CD4-positive, alpha-beta T cell treated with Interleukin-1 beta for 1 hour (primary cell): Measurements from ENCODE around the gene PIK3R4.

Source experiments
- DNase-seq, 2 donors: peaks; one replicate each; pipeline ENCODE4 v3.0.0-alpha.2; 2020 to 2022

Gene PIK3R4

DNA sequence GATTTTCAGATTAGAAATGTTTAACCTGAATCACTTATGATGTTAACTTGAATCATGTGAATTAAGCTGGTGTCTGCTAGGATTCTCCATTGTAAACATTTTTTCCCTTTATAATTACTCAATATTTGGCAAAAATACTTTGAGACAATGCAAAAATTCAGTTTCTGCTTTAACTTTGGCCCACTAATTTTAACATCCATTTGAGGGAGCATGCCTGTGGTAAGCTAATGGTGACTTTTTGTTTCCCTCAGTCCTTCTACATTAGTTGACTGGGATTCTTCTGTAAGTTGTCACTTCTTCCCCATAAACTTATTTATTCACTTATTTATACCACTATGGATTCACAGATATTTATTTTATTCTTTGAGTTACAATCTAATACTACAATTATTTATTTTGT lies 59.3 kb downstream of the PIK3R4 start:
- DNase-seq, result no peak

DNA sequence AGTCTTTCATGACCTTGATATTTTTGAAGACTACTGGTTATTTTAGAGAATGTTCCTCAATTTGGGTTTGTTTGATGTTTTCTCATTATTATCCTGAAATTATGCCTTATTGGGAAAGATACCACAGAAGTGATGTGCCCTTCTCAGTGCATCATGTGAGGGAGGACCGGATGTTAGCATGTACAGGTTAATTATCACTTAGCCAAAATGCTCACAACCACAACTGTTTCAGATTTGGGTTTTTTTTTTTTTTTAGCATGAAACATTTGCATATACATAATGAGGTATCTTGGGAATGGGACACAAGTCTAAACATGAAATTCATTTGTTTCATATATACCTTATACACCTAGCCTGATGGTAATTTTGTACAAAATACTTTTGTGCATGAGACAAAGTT lies 59.8 kb downstream of the PIK3R4 start:
- no peak for DNase-seq

DNA sequence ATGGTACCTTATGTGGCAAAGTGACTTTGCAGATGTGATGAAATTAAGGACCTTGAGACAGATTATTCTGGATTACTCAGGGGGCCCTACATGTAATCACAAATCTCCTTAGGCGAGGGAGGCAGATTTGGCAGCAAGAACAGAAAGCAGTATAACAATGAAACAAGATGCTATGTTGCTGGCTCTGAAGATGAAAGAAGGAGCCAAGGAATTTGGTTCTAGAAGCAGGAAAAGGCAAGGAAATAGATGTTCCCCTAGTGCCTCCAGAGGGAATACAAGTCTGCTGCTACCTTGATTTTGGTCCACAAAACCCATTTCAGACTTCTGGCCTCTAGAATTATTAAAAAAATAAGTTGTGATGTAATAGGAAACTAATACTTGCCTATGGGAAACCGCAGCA lies 64.5 kb downstream of the PIK3R4 start:
- DNase-seq, result no peak

DNA sequence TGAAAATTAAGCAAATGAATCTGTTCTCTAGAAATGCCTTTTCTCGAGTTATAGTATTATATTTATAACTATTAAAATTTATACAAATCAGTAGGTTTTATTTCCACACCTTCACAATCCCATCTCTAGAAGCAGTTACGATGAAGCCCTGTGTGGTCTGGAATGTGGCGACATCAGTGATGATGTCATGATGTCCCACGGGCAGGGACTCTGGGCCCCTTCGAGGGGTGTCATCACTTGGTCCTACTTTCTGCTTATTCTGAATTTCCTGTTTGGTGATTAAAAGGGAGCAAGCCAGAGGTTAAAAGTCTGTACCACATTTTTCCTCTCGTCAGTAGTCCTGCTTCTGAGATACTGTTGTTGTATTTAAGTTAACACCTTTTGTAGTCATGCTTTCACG lies 67.4 kb downstream of the PIK3R4 start:
- DNase-seq, result no peak

DNA sequence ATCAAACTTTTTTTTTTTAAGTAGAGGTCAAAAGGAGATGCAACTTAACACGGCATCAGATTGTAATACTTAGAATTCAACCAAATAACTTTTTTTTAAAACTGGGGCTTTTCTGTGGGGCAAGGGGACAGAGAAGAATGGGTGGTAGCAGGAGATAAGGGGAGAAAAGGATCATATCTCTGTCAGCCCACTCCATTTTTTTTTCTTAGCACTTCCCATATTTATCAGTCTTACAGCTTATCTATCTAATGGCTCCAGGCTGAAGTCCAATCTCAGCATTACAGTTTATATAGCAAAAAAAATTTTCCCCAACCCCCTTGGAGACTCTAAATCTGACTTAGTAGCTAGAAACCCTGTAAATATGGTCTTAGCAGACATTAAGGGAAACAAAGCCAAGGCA lies 69.3 kb downstream of the PIK3R4 start:
- no peak for DNase-seq

DNA sequence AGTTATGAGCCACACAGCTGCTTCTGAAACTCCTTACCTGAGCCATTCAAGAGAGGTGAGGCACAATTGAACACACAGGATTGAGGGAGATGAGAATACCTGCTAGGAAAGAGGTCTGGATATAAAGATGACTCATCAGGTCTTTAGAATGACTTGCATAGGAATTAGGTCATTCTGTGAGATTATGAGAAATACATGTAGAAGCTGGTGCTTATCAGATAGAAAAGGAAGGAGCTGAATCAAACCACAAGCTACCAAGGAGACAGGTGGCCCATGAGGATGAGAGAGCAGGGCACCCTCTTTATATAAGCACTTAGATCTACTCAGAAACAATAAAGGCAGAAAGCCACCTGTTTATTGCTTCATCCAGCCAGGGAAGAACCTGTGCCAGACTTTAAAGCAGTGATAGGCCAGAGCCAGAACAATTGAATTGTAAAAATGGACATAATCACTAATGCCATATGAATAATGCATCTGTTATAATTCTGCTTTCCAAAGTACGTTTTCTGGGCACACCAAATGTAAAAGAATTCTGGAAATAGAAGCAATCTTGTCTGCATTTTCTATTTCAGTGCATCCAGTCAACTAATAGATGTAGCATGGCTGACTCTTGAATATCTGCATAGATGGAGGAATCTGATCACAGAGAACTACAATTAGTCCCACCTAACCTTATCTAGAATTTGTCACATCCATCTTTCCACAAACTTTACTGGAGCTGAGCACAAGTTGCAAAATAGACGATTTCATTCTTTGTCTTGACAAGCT lies 74.9 kb downstream of the PIK3R4 start:
- no peak for DNase-seq

DNA sequence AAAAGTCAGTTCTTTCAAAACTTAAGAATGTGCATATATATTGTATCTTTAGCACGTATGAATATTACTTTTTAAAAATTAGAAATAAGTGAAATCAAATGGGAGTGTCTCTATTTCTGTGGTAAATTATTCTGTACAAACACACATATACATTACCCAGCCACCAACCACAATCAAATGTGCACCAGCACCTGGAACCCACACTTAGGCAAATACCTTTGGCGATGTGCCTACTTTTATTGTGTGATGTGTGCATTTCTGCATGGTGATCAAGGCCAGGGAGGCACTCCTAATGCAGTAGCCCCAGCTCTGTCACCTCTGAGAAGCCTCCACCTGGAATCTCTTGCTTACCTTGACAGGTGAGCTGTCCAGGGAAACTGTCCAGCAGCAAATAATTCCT lies 76.9 kb downstream of the PIK3R4 start:
- DNase-seq, result no peak

DNA sequence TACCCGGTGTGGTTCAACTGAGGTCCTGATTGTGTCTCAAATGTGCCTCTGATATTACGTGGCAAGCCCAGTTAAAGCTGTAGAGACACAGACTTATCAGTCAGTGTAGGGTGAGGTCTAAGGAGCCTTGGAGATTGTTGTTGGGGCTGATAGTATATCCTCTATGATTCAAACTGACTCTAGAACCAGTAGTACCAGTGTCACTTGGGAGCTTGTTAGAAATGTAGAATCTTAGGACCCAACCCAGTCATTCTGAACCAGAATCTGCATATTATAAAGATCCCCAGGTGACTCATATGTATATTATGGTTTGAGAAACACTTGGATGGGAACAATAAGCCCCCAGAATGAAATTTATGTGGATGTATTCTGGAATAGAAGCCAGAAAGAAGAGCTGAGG lies 83.5 kb downstream of the PIK3R4 start:
- DNase-seq, result no peak

DNA sequence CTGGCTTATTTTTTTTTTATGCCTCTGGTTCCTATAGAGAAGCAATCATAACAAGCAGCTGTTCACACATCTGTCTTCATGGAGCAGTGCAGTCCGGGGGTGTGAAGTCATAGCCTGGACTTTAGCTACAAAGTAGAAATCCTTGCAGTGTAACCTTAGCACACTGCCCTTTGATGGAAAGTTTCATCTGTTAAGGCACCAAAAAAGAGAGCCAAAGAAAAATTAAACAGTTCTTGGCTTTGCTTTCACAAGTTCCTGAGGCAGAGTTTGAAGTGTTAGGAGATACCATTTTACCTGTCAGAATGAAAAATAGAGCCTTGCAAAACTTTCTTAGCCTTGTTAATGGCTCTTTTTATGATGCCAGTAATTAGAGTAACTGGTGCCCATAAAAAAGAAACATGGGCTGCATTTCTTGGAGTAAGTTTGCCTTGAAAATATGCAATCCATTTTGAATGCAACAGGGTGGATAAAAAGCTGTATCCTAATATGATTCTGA lies 84.1 kb downstream of the PIK3R4 start:
- DNase-seq, result no peak

DNA sequence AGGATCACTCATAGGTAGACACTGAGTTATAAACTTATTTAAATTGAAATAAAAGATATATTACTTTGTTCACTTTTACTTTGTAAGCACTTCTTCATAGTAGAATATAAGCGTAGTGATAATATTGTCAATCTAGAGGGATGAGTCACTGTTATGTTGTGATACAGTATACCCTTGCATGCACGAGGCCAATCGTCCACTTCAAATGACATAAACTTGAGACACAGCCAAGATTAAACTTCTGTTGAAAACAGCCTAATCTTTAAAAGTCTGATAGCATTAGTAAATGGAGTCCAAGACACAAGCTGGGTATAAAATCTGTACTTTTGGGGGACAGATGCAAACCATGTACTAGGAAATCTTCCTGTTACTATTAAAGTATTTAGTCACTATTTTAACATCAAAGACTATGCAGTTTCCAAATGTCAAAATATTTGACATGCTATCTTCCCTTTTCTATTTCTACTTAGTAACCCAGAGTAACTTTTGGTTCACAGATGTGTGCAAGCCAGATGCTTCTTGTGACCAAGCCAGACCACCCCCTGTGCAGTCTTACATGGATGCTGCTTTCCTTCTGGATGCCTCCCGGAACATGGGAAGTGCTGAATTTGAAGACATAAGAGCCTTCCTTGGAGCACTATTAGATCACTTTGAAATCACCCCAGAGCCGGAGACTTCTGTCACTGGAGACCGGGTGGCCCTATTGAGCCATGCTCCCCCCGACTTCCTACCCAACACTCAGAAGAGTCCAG lies 85.3 kb downstream of the PIK3R4 start:
- no peak for DNase-seq

DNA sequence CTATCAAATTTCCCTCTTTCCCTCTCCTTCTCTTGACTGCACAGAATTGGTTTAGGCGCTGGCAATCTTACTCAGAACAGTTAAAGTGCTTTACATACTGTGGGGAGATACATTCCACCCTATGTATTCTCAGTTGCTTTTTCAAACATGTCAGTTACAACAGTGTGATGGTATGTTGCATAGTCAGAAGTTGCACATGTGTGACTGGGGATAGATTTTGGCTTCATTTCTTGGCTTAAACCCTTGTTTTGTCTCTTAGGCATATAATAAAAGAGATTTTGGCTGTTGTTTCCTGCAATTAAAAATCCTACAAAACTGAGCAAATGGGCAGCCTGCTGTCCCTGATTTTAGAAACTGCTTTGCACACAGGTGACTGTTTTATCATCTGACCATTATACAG lies 86.7 kb downstream of the PIK3R4 start:
- no peak for DNase-seq

DNA sequence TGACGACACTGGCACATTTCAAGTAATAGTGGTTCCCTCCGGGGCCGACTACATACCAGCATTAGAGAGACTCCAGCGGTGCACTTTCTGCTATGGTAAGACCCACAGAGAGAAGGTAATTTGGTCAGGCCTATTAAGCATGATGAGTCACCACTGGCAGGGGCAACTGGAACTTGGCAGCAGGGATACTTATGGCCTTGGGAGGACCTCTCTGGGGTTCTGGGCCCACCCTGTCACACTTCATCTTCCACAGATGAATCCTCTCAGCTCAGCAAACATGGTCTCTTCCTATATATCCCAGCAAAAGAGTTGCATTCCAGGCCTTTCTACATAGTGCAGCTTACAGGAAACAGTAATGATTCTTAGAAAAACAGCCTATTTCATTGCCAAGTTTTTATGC lies 88.0 kb downstream of the PIK3R4 start:
- no peak for DNase-seq

DNA sequence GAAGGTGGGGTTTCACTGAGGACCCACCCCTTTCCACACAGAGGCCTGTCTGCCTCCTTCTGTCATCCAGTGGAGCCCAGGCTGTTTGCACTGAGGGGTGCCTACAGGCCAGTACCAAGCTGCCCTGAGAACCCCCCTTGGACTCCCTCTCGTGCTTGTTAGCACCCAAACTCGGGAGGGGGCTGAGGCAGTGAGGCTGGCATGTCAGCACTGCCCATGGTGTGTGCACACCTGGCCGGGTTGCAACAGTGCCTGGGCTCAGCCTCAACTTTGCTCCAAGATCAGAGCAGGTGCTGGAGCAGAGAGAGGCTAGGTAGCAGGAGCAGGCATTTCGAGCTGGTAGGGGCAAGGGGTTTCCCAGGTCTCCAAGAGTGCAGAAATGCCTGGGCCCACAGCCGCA lies 90.0 kb downstream of the PIK3R4 start:
- DNase-seq, result no peak

DNA sequence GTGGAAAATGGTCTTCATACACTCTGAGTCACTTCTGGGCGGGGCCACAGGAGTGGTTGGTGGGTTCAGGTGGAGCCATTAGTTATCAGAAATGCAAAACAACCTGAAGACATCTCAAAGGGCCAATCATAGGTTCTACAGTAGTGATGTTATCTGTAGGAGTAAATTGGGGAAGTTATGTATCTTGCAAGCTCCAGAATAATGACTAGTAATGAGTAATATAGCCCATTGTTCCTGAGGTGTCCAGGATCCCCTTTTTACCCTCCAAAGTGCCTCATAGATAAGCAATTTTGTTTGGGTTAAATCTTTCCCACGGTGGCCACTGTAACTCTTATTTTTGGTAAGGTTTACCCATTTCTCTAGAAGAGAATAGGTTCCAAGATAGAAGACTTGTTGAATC lies 91.7 kb downstream of the PIK3R4 start:
- DNase-seq, result no peak

DNA sequence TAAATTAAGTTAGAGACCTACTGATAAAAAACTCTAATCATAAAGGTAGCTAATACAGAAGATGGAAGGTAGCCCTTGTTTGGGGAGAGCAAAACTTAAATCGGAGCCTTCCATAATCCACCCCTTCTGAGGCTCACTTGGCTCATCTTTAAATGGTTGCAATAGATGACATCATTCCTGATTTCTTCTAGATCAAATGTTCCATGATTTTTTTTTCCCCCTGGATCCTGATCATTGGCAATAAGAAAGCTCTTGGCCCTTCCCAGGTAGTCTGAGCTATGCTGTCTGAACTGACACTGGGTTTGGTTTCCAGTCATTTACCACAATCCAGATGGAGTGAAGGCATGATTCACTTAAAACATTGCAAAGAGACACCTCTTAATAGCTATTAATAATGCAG lies 92.5 kb downstream of the PIK3R4 start:
- DNase-seq, result no peak

DNA sequence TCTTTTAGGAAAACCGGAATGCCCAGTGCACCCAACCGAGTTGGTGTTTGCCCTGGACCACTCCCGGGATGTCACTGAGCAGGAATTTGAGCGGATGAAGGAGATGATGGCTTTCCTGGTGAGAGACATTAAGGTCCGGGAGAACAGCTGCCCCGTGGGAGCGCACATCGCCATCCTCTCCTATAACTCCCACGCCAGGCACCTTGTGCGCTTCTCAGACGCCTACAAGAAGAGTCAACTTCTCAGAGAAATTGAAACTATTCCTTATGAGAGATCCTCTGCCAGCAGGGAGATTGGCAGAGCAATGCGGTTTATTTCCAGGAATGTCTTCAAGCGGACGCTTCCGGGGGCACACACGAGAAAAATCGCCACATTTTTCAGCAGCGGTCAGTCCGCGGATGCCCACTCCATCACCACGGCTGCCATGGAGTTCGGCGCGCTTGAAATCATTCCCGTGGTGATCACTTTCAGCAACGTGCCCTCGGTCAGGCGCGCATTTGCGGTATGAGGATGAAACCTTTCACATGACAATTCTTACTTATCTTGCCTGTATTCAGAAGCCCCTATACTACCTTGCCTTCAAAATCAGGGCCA lies 97.5 kb downstream of the PIK3R4 start:
- no peak for DNase-seq

DNA sequence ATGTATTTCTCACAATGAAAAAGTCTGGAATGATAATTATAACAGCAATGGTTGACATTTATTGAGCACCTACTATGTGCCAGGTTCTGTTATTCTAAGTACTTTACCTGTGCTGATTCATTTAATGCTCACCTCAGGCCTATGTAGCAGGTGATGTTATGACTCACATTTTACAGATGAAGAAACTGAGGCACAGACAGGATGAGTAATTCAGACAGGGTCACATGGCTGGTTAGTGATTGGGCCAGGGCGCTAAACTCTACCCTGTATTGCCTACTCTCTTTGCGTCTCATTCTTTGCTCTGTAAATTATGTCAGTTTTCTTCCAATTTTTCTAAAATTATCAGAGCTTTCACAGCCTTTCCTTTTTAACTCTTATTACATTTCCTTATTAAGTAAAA lies 98.3 kb downstream of the PIK3R4 start:
- DNase-seq, result no peak

DNA sequence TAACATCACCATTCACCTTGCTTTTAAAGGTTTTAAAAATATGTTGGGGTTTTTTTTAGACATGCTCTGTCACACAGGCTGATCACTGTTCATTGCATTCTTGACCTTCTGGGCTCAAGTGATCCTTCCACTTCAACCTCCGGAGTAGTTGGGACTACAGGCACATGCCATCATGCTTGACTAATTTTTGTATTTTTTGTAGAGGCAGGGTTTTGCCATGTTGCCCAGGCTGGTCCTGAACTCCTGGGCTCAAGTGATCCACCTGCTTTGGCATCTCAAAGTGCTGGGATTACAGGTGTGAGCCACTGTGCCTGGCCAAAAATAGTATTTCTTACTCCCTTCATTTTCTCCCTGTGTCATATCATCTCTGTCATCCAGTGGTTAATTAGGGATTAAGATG lies 101.4 kb downstream of the PIK3R4 start:
- no peak for DNase-seq

DNA sequence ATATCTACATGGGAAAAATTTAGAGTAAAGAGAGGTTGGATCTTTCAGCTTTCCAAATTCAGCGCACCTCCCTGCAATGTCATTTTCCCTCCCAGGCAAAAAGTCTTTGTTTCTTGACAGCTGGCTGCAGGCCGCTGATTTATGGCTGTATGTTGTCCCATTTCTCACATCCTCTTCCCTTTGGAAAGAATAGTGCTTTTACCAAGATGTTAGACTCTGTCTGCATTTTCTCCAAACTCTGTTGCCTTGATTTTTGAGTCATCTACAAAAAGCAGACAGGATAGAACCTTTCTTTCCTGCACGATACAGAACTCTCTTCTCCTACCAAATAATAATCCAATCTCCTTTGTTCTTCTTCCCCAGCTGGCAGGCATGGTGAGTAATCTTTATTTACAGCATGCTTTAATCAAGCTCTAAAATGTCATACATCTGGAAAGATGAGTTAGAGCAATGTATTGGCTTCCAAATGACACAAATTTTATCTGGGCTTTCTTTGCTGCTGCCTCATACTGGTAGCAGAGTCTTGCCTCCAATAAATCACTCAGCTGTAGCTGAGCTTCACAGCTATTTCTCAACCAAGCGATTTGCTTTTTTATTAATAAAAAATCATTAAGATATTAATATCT lies 101.9 kb downstream of the PIK3R4 start:
- DNase-seq, result no peak

DNA sequence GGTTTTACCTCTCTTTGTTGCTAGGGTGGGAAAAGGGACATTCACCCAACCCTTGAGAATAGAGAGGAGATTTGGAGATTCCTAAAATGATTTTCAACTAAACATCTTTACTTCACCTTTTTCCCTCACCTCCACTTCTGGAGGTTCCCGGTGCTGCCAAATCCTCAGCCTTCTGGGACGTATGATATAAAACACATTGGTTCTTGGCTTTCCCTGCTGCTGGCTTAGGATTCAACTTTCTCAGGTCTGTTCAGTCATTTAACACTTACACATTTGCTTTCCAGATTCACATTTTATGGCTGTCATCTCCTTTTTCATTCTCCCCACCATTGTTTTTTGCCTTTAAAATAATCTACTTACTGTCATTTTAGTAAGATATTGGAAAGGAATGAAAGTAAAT lies 106.6 kb downstream of the PIK3R4 start:
- no peak for DNase-seq

DNA sequence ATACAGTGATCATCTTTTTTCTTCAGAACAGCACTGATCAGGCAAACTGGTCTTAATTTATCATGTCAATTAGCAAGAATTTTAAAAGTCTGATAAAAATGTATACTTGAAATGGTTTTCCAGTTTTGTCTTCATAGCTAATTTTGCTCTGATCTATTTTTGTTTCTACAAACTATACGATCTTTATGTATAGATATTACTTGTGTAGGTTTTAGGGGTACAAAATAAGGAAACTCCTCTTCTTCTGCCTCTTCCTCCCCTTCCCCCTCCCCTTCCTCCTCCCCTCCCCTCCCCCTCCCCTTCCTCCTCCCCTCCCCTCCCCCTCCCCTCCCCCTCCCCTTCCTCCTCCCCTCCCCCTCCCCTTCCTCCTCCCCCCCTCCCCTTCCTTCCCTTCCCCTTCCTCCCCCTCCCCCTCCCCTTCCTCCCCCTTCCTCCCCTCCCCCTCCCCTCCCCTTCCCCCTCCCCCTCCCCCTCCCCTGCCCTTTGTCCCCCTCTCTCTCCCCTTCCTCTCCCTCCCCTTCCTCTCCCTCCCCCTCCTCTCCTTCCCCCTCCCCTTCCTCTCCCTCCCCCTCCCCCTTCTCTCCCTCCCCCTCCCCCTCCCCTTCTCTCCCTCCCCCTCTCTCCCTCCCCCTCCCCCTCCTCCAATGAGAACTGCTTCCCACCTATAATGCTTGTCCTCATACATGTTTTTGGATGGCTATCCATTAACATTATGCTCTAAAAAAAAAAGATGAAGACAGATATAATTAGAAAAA lies 110.0 kb downstream of the PIK3R4 start:
- no peak for DNase-seq

DNA sequence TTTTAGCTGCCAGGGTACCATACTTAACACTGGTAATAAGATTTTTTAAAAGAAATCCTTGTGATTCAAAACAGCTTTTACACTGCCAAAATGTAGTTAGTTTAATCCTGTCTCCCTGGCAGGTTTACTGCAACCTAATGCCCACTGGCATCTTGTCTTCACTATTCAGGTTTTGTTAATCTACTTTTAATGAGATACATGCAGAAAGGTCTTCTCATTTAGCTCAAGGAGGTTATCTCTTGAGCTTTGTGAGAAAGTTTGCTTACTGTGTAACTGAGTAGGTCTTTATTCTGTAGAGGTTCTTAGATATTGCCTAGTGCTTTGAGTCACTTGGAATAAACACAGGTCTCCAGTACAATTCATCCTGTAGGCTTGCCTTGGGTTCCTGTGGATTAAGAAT lies 110.7 kb downstream of the PIK3R4 start:
- DNase-seq, result no peak

DNA sequence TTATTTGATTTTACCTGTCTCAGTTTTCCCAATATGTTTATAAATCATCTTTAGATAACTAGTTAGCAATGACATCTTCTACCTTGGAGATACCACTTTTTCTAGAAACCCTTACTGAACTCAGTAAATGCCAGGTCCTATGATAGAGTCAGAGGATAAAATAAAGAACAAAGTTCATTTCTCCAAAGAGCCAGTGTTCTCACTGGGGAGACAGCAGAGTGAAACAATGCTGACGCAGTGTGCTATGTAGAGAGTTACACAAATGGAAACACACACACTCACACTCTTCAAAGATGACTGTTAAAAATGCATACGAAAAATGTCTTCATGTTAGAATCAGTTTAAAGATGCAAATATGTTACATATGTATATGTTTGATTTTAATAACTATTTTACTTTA lies 111.3 kb downstream of the PIK3R4 start:
- no peak for DNase-seq
